T-cell (primary cell): ENCODE results near the gene HIRIP3. TPM values are rescaled to one million over a fixed set of nuclear protein-coding genes. Genes with fewer than 3 reads are reported as not detected.
A peak's percentile ranks its signal among the peaks of the same experiment; 100 is the strongest.

Experiments used
- ATAC-seq, 4 experiments: fragments of 200-7000 bp in 3 of 4; fragments of 150-1000 bp in 1 of 4; cut with Tn5 transposase; replicated peaks in 1 of 4; 1 replicate in 3 of 4; 2 replicates in 1 of 4; pipeline ENCODE4 v1.10.0; 2021; ENCODE audit warnings: moderate library complexity in 3 of 4, mild to moderate bottlenecking in 2 of 4, moderate number of reproducible peaks in 1 of 4
- CTCF ChIA-PET, 2 donors: fragments of 300-600 bp; sonication (Branson Sonifier 250); formaldehyde crosslinking; loops; one replicate each; lab custom pipeline; 2022; ENCODE audit warnings: antibody characterized with exemption in 2 of 2; lab: Charles Lee
- POLR2A ChIA-PET, 2 donors: fragments of 300-600 bp; sonication (Branson Sonifier 250); formaldehyde crosslinking; loops; one replicate each; lab custom pipeline; 2022; ENCODE audit warnings: antibody characterized with exemption in 2 of 2; lab: Charles Lee
- DNase-seq, 35 experiments: peaks; one replicate each; pipeline versions ENCODE4 v3.0.0 to v3.0.0-alpha.2; 2013 to 2023
- H3K27ac ChIP-seq: one replicate; pipeline ENCODE4 v1.5.1; 2013; ENCODE audit warnings: low read length
- H3K27me3 ChIP-seq, 2 experiments: replicated peaks in 1 of 2; 1 replicate in 1 of 2; 2 replicates in 1 of 2; pipeline versions ENCODE4 v1.6.1 to v1.7.0; 2013; ENCODE audit warnings: low read length in 1 of 2, mixed read lengths in 1 of 2; ENCODE audit not compliant: control insufficient read depth in 2 of 2, insufficient read depth in 2 of 2; ENCODE audit errors: extremely low read depth in 1 of 2
- H3K36me3 ChIP-seq, 2 donors: 1 replicate in 1 of 2; 2 replicates in 1 of 2; pipeline versions ENCODE4 v1.6.1 to v1.7.0; 2013; ENCODE audit warnings: low read length in 1 of 2; ENCODE audit not compliant: control insufficient read depth in 2 of 2, insufficient read depth in 1 of 2; ENCODE audit errors: extremely low read depth in 1 of 2
- H3K4me1 ChIP-seq, 2 experiments: 1 replicate in 1 of 2; 2 replicates in 1 of 2; pipeline versions ENCODE4 v1.6.1 to v1.7.0; 2013; ENCODE audit warnings: low read length in 2 of 2, mixed read lengths in 1 of 2; ENCODE audit not compliant: insufficient read depth in 2 of 2, control insufficient read depth in 1 of 2; ENCODE audit errors: extremely low read depth in 1 of 2
- H3K4me3 ChIP-seq, 2 donors: 1 replicate in 1 of 2; 2 replicates in 1 of 2; pipeline versions ENCODE4 v1.5.1 to v1.7.0; 2013; ENCODE audit warnings: mild to moderate bottlenecking in 2 of 2, low read length in 1 of 2, moderate library complexity in 1 of 2; ENCODE audit not compliant: control insufficient read depth in 1 of 2; ENCODE audit errors: extremely low read depth in 1 of 2
- H3K9me3 ChIP-seq: 2 replicates; pipeline ENCODE4 v1.7.0; 2013
- H3K27ac Mint-ChIP-seq, 2 donors: one replicate each; pipeline ENCODE4 v1.8.0; 2020 to 2021; ENCODE audit warnings: mild to moderate bottlenecking in 2 of 2, mixed read lengths in 2 of 2
- H3K27me3 Mint-ChIP-seq, 2 donors: one replicate each; pipeline ENCODE4 v1.8.0; 2021 to 2022; ENCODE audit warnings: mixed read lengths in 2 of 2
- H3K36me3 Mint-ChIP-seq: one replicate; pipeline ENCODE4 v1.8.0; 2021; ENCODE audit warnings: mixed read lengths
- H3K4me1 Mint-ChIP-seq, 3 donors: one replicate each; pipeline ENCODE4 v1.8.0; 2020 to 2022; ENCODE audit warnings: mixed read lengths in 3 of 3, mild to moderate bottlenecking in 1 of 3
- H3K4me3 Mint-ChIP-seq, 3 donors: one replicate each; pipeline ENCODE4 v1.8.0; 2020 to 2022; ENCODE audit warnings: mild to moderate bottlenecking in 3 of 3, mixed read lengths in 3 of 3, moderate library complexity in 3 of 3
- H3K9me3 Mint-ChIP-seq, 3 donors: one replicate each; pipeline ENCODE4 v1.8.0; 2020 to 2022; ENCODE audit warnings: mixed read lengths in 3 of 3
- WGBS: methylation state at CpG from one replicate; pipeline ENCODE4 v1.1.5; 2013; ENCODE audit warnings: missing lambda C conversion rate; ENCODE audit not compliant: insufficient coverage; 5-methylcytosine and 5-hydroxymethylcytosine counted together
- total RNA-seq, 35 experiments: library from RNA in 6 of 35; stranded (reverse) in 6 of 35; fragments of 120-200 nt in 1 of 35; gene quantifications; one replicate each; pipeline versions ENCODE4 v1.2.1 to v1.2.4 and lab custom pipeline; 2013 to 2026

The HIRIP3 gene
- total RNA-seq, 5 donors from 2014 or later (not counting 1 experiment from before 2014, with no cell fraction given): 15.0 to 22.8 (median 20.3) TPM

- Histone ChIP-seq H3K27ac (peak overlapping the region; percentile 78), H3K36me3 (peaks cover 9 to 22% of the 10 kb centered on the region in 2 donors), H3K4me1 (peaks cover 13 to 33% of the 10 kb centered on the region in 2 experiments), H3K4me3 (peak overlapping the region; percentile 83 to 98), H3K9me3 (no peaks in the 10 kb centered on the region), H3K27me3 (no peaks in the 10 kb centered on the region)
- H3K4me3 Mint-ChIP-seq: peak overlapping the region; percentile 85 to 97 (median 90)
- H3K36me3 Mint-ChIP-seq: peaks cover 19% of the 10 kb centered on the region
- 52% methylated on average over 4 of the region's 5 CpGs for WGBS
- ATAC-seq (no peak), DNase-seq (no peak)
- H3K9me3 Mint-ChIP-seq: no peaks in the 10 kb centered on the region
- CTCF ChIA-PET: interaction anchor here in 1 of 2 donors (3.9 kb wide), 1 partner anchor 13 kb away, joined by 22 read pairs; the partner anchor contains the start of gene TMEM219
- POLR2A ChIA-PET: interaction anchor here in 1 of 2 donors (0.6 kb wide), 1 partner anchor 1101 kb away, joined by 3 read pairs; no protein-coding TSS in a partner anchor
- peaks cover 23 to 41% (median 36%) of the 10 kb centered on the region in 3 donors for H3K4me1 Mint-ChIP-seq
- H3K27me3 Mint-ChIP-seq: no peaks in the 10 kb centered on the region
- H3K27ac Mint-ChIP-seq: peak overlapping the region; percentile 83 to 93
Observed at GRCh38 chr16:29975134-29975538, 20.3 kb downstream of the HIRIP3 start.

GRCh38 chr16:29974291-29975133 is 20.9 kb downstream of the HIRIP3 start:
- peak overlapping the region; percentile 78 for H3K27ac ChIP-seq
- Mint-ChIP-seq H3K36me3 (peaks cover 20% of the 10 kb centered on the region), H3K4me3 (peak overlapping the region; percentile 85 to 97 (median 90)), H3K27ac (peak overlapping the region; percentile 83 to 93), H3K27me3 (no peaks in the 10 kb centered on the region), H3K9me3 (no peaks in the 10 kb centered on the region), H3K4me1 (peaks cover 23 to 41% (median 36%) of the 10 kb centered on the region in 3 donors)
- no peak for ATAC-seq
- H3K4me1 ChIP-seq: peaks cover 13 to 33% of the 10 kb centered on the region in 2 experiments
- no peaks in the 10 kb centered on the region for H3K27me3 ChIP-seq
- ChIA-PET CTCF (interaction anchor here in 1 of 2 donors (1.3 to 3.9 kb wide), 2 partner anchors 13 to 127 kb away, joined by 9 to 22 read pairs; partner anchors contain the start of gene TMEM219), POLR2A (interaction anchor here in 1 of 2 donors (0.6 kb wide), 1 partner anchor 1101 kb away, joined by 3 read pairs; no protein-coding TSS in a partner anchor)
- peak in 7 of 35 experiments; percentile 7 to 41 (median 23) for DNase-seq
- H3K36me3 ChIP-seq: peaks cover 9 to 15% of the 10 kb centered on the region in 2 donors
- 1% methylated on average over 15 of the region's 31 CpGs for WGBS
- H3K4me3 ChIP-seq: peak overlapping the region; percentile 83 to 98
- H3K9me3 ChIP-seq: no peaks in the 10 kb centered on the region

GRCh38 chr16:29973384-29974246 is 21.8 kb downstream of the HIRIP3 start, which contains the start of gene TAOK2:
TSS of gene TAOK2 (plus strand) at chr16:29973868. CDS start at chr16:29977773, 3,905 bp downstream.
- WGBS: 5% methylated on average over 67 of the region's 75 CpGs

GRCh38 chr16:29972992-29973383 is 22.4 kb downstream of the HIRIP3 start:
- CTCF ChIA-PET: interaction anchor here (0.5 to 3.9 kb wide), 8 partner anchors 11 to 273 kb away, joined by 3 to 22 read pairs (median 5); partner anchors contain the start of genes KCTD13 (in 1 of the 2), PAGR1 (in 1 of the 2) and TMEM219 (in 1 of the 2)
- H3K4me1 Mint-ChIP-seq: peaks cover 23 to 41% (median 36%) of the 10 kb centered on the region in 3 donors

More at GRCh38 chr16:29973384-29974246, 21.8 kb downstream of the HIRIP3 start, which contains the start of gene TAOK2:
- H3K4me3 Mint-ChIP-seq: peak within 1 kb of the TSS; percentile 85 to 97 (median 90)
- H3K4me3 ChIP-seq: peak within 1 kb of the TSS; percentile 83 to 98
- peaks cover 23 to 41% (median 36%) of the 10 kb centered on the region in 3 donors for H3K4me1 Mint-ChIP-seq
- peaks cover 15% of the 10 kb centered on the region for H3K36me3 Mint-ChIP-seq
- no peaks in the 10 kb centered on the region for H3K27me3 ChIP-seq
- ChIA-PET POLR2A (interaction anchor here (0.7 to 1.1 kb wide), 7 partner anchors 11 to 97 kb away, joined by 3 to 7 read pairs (median 4); partner anchors contain the start of genes TMEM219 (in 2 of the 2) and KCTD13 (in 1 of the 2)), CTCF (interaction anchor here (0.5 to 3.9 kb wide), 8 partner anchors 12 to 273 kb away, joined by 3 to 22 read pairs (median 5); partner anchors contain the start of genes KCTD13 (in 1 of the 2), PAGR1 (in 1 of the 2) and TMEM219 (in 1 of the 2))
- H3K27ac ChIP-seq: peak within 1 kb of the TSS; percentile 78
- peaks cover 4 to 10% of the 10 kb centered on the region in 2 donors for H3K36me3 ChIP-seq
- peaks cover 13 to 33% of the 10 kb centered on the region in 2 experiments for H3K4me1 ChIP-seq
- no peaks in the 10 kb centered on the region for H3K27me3 Mint-ChIP-seq
- peak within 1 kb of the TSS; percentile 89 to 93 for H3K27ac Mint-ChIP-seq
- H3K9me3 ChIP-seq: no peaks in the 10 kb centered on the region
- DNase-seq (peak; percentile 70 to 95 (median 83)), ATAC-seq (peak; percentile 91 to 97 (median 96))
- no peaks in the 10 kb centered on the region for H3K9me3 Mint-ChIP-seq

GRCh38 chr16:29972500-29972899 is 22.9 kb downstream of the HIRIP3 start:
- H3K4me1 ChIP-seq: peaks cover 13 to 33% of the 10 kb centered on the region in 2 experiments
- no CpG with 5 or more reads among the region's 1 CpG for WGBS
- no peaks in the 10 kb centered on the region for H3K27me3 ChIP-seq
- peak overlapping the region; percentile 89 to 93 for H3K27ac Mint-ChIP-seq
- H3K36me3 Mint-ChIP-seq: peaks cover 17% of the 10 kb centered on the region
- H3K36me3 ChIP-seq: peaks cover 0 to 8% of the 10 kb centered on the region in 2 donors
- H3K4me3 Mint-ChIP-seq: peak overlapping the region; percentile 85 to 97 (median 90)
- H3K9me3 ChIP-seq: no peaks in the 10 kb centered on the region
- peaks cover 23 to 39% (median 36%) of the 10 kb centered on the region in 3 donors for H3K4me1 Mint-ChIP-seq
- no peaks in the 10 kb centered on the region for H3K9me3 Mint-ChIP-seq
- POLR2A ChIA-PET: interaction anchor here (0.7 to 1.1 kb wide), 4 partner anchors 11 to 342 kb away, joined by 3 to 7 read pairs (median 4); partner anchors contain the start of genes KCTD13 (in 1 of the 2) and TMEM219 (in 1 of the 2)
- DNase-seq (no peak), ATAC-seq (no peak)
- no peak overlapping the region for H3K4me3 ChIP-seq
- H3K27ac ChIP-seq: peak overlapping the region; percentile 62
- CTCF ChIA-PET: interaction anchor here in 1 of 2 donors (1.2 to 3.9 kb wide), 5 partner anchors 11 to 157 kb away, joined by 4 to 22 read pairs (median 6); partner anchors contain the start of genes KCTD13, PAGR1 and TMEM219
- no peaks in the 10 kb centered on the region for H3K27me3 Mint-ChIP-seq

More at GRCh38 chr16:29972992-29973383, 22.4 kb downstream of the HIRIP3 start:
- WGBS: 72% methylated on average over 5 of the region's 6 CpGs
- Histone ChIP-seq H3K4me1 (peaks cover 13 to 33% of the 10 kb centered on the region in 2 experiments), H3K9me3 (no peaks in the 10 kb centered on the region), H3K4me3 (peak overlapping the region in 1 of 2 donors; percentile 98), H3K27ac (peak overlapping the region; percentile 62), H3K36me3 (peaks cover 0 to 6% of the 10 kb centered on the region in 2 donors), H3K27me3 (no peaks in the 10 kb centered on the region)
- DNase-seq (no peak), ATAC-seq (no peak)
- POLR2A ChIA-PET: interaction anchor here (0.7 to 1.1 kb wide), 6 partner anchors 10 to 96 kb away, joined by 3 to 7 read pairs (median 4); partner anchors contain the start of genes TMEM219 (in 2 of the 2) and KCTD13 (in 1 of the 2)
- peak overlapping the region; percentile 85 to 97 (median 90) for H3K4me3 Mint-ChIP-seq
- no peaks in the 10 kb centered on the region for H3K9me3 Mint-ChIP-seq
- H3K36me3 Mint-ChIP-seq: peaks cover 16% of the 10 kb centered on the region
- H3K27me3 Mint-ChIP-seq: no peaks in the 10 kb centered on the region
- H3K27ac Mint-ChIP-seq: peak overlapping the region; percentile 89 to 93
